K562 (cell line): ENCODE measurements around the gene ABCB7. TPM values are rescaled to one million over a fixed set of nuclear protein-coding genes. Genes with fewer than 3 reads are reported as not detected.
A peak's percentile ranks its signal among the peaks of the same experiment; 100 is the strongest.

Experiments
- BACH1 ChIP-seq: fragments of 200-800 bp; sonication (Bioruptor generic); IDR thresholded peaks from 2 replicates; pipeline ENCODE4 v1.6.1; 2016; ENCODE audit warnings: missing genetic modification characterization, missing compliant biosample characterization
- FOXP4 ChIP-seq: sonication (generic); formaldehyde crosslinking; IDR thresholded peaks from 2 replicates; pipeline ENCODE4 v1.8.0; 2022; ENCODE audit warnings: mild to moderate bottlenecking, missing genetic modification reagents, borderline replicate concordance
- REST ChIP-seq, 2 experiments: fragments of 450-650 bp; formaldehyde crosslinking in 1 of 2; IDR thresholded peaks; 2 replicates each; pipeline versions ENCODE4 v1.4.0 to v1.6.1; 2014 to 2020; ENCODE audit warnings: mild to moderate bottlenecking in 2 of 2, borderline replicate concordance in 1 of 2, low read depth in 1 of 2
- polyA plus RNA-seq, 8 experiments: library from polyadenylated mRNA; depleted of rRNA in 4 of 8; stranded (reverse) in 5 of 8; unstranded in 3 of 8; fragments of >200 nt; fragmentation: Nextera tagmentation in 2 of 8; fragmentation: Illumina TruSeq in 1 of 8; extraction: Ambion mirVana in 2 of 8; extraction: Trizol in 1 of 8; gene quantifications; 2 replicates each; pipeline versions ENCODE4 v1.2.1 to v1.2.3, GENCODE V29; 2011 to 2014; ENCODE audit warnings: inconsistent platforms in 1 of 8, missing spikeins in 1 of 8
- small RNA-seq: library from RNA; depleted of rRNA; stranded (forward); fragments of <200 nt; gene quantifications from one replicate; pipeline ENCODE3, GENCODE V24; 2014
- total RNA-seq, 7 experiments: library from RNA; depleted of rRNA in 6 of 7; stranded (reverse); fragments of >200 nt in 6 of 7; fragmentation: Illumina TruSeq in 2 of 7; extraction: Trizol in 2 of 7; gene quantifications; 2 replicates each; pipeline versions ENCODE4 v1.2.1 to v1.2.3, GENCODE V29; 2011 to 2021; ENCODE audit warnings: low replicate concordance in 1 of 7

Gene ABCB7
- total and polyA plus RNA-seq, 9 of the 15 experiments (the other 6 are each of a cell fraction or from before 2014, with no cell fraction given), result 18.3 to 46.2 (median 24.2) TPM

GRCh38 chrX:75038925-75039324 is 117.2 kb downstream of the ABCB7 start (continued):
- TF ChIP-seq REST (IDR thresholded peaks at IDR 0.05; ENCODE audit: borderline replicate concordance), result peak; percentile 8; the same call in 1 of the 2 replicates
- no peak for TF ChIP-seq REST (CRISPR knock-in tag; IDR thresholded peaks at IDR 0.05; ENCODE audit: low read depth)
- no peak for TF ChIP-seq FOXP4 (CRISPR knock-in tag)
- no peak for TF ChIP-seq BACH1 (tag)

Small RNA genes within 50 kb of the gene (small RNA-seq; reads per million reads assigned to genes)
- not detected for gene BUD31P2
- not detected for gene RNU6-562P

Other genes with a start within 250 kb of the ABCB7 start
- gene NEXMIF, start 230.8 kb downstream of the ABCB7 start, total RNA-seq (2014; rRNA removed), result not detected in 2 replicates
- gene NEXMIF, start 230.8 kb downstream of the ABCB7 start, total RNA-seq (2014; rRNA removed; fragmentation: Illumina TruSeq; extraction: Trizol), result not detected in 2 replicates
- not detected in 2 replicates for gene NEXMIF, start 230.8 kb downstream of the ABCB7 start, total RNA-seq (2015; rRNA removed; fragmentation: Illumina TruSeq; extraction: Trizol)
- gene NEXMIF, start 230.8 kb downstream of the ABCB7 start, total RNA-seq (2021), result not detected in 2 replicates
- gene NEXMIF, start 230.8 kb downstream of the ABCB7 start, polyA plus RNA-seq (2011; rRNA removed), result not detected in 2 replicates
- not detected in 2 replicates for gene NEXMIF, start 230.8 kb downstream of the ABCB7 start, polyA plus RNA-seq (2014; fragmentation: Illumina TruSeq; extraction: Trizol)
- gene NEXMIF, start 230.8 kb downstream of the ABCB7 start, polyA plus RNA-seq (2014; fragmentation: Nextera tagmentation; extraction: Ambion mirVana), result not detected
- not detected in 2 replicates for gene NEXMIF, start 230.8 kb downstream of the ABCB7 start, polyA plus RNA-seq (2014; rRNA removed)
- 9.8 and 10.2 TPM in 2 replicates for gene UPRT, start 117.8 kb upstream of the ABCB7 start, total RNA-seq (2014; rRNA removed)
- 12.6 and 14.9 TPM in 2 replicates for gene UPRT, start 117.8 kb upstream of the ABCB7 start, total RNA-seq (2014; rRNA removed; fragmentation: Illumina TruSeq; extraction: Trizol)
- gene UPRT, start 117.8 kb upstream of the ABCB7 start, total RNA-seq (2015; rRNA removed; fragmentation: Illumina TruSeq; extraction: Trizol), result 14.0 and 14.9 TPM in 2 replicates
- gene UPRT, start 117.8 kb upstream of the ABCB7 start, total RNA-seq (2021), result 9.4 and 9.9 TPM in 2 replicates
- 6.2 and 11.2 TPM in 2 replicates for gene UPRT, start 117.8 kb upstream of the ABCB7 start, polyA plus RNA-seq (2011; rRNA removed)
- 11.8 and 15.3 TPM in 2 replicates for gene UPRT, start 117.8 kb upstream of the ABCB7 start, polyA plus RNA-seq (2014; fragmentation: Illumina TruSeq; extraction: Trizol)
- gene UPRT, start 117.8 kb upstream of the ABCB7 start, polyA plus RNA-seq (2014; fragmentation: Nextera tagmentation; extraction: Ambion mirVana), result 10 to 100 TPM in 1 of 2 experiments, 1 to 10 TPM in 1; 7.0 to 12.1 TPM
- gene UPRT, start 117.8 kb upstream of the ABCB7 start, polyA plus RNA-seq (2014; rRNA removed), result 9.3 and 10.2 TPM in 2 replicates